SK-N-MC (cell line): ENCODE results near the gene STXBP3.

Experiments used
- EZH2 ChIP-seq: fragments of 200-600 bp; sonication (generic); IDR thresholded peaks from one replicate; pipeline ENCODE4 v1.6.1; 2017; ENCODE audit warnings: antibody characterized with exemption
- FOXP2 ChIP-seq: optimal IDR thresholded peaks from 2 replicates; pipeline ENCODE3; 2011; ENCODE audit warnings: mild to moderate bottlenecking, moderate library complexity; ENCODE audit not compliant: insufficient read depth; ENCODE audit errors: extremely low read length, control extremely low read depth
- POLR2AphosphoS5 ChIP-seq: IDR thresholded peaks from 2 replicates; pipeline ENCODE4 v1.6.1; 2012; ENCODE audit warnings: mild to moderate bottlenecking, low read depth, low read length, borderline replicate concordance

- TF ChIP-seq POLR2AphosphoS5 (no peak), EZH2 (no peak), FOXP2 (no peak)
Observed at GRCh38 chr1:108845991-108846390, 99.5 kb downstream of the STXBP3 start.
